Endothelial cell (in vitro differentiated cells): ENCODE results near the gene MED13L. TPM values are rescaled to one million over a fixed set of nuclear protein-coding genes. Genes with fewer than 3 reads are reported as not detected.

Experiments
- DNase-seq: peaks from one replicate; pipeline ENCODE4 v3.0.0; 2021; ENCODE audit warnings: low spot score
- H3K27ac Mint-ChIP-seq: one replicate; pipeline ENCODE4 v1.8.0; 2021; ENCODE audit warnings: mixed read lengths, inconsistent platforms; ENCODE audit not compliant: unreplicated experiment
- H3K27me3 Mint-ChIP-seq: one replicate; pipeline ENCODE4 v1.8.0; 2021; ENCODE audit warnings: mild to moderate bottlenecking, moderate library complexity, mixed read lengths, inconsistent platforms; ENCODE audit not compliant: unreplicated experiment
- H3K36me3 Mint-ChIP-seq: one replicate; pipeline ENCODE4 v1.8.0; 2021; ENCODE audit warnings: mild to moderate bottlenecking, low read depth, mixed read lengths, inconsistent platforms; ENCODE audit not compliant: unreplicated experiment
- H3K4me1 Mint-ChIP-seq: one replicate; pipeline ENCODE4 v1.8.0; 2021; ENCODE audit warnings: mild to moderate bottlenecking, mixed read lengths, inconsistent platforms; ENCODE audit not compliant: unreplicated experiment
- H3K4me3 Mint-ChIP-seq: one replicate; pipeline ENCODE4 v1.8.0; 2021; ENCODE audit warnings: mild to moderate bottlenecking, mixed read lengths, inconsistent platforms; ENCODE audit not compliant: unreplicated experiment
- H3K9me3 Mint-ChIP-seq: one replicate; pipeline ENCODE4 v1.8.0; 2021; ENCODE audit warnings: mixed read lengths, inconsistent platforms; ENCODE audit not compliant: unreplicated experiment
- CTCF ChIP-seq: fragments of 200-600 bp; sonication (generic); IDR thresholded peaks from one replicate; pipeline ENCODE4 v1.5.0; 2021; ENCODE audit warnings: antibody characterized with exemption; ENCODE audit not compliant: unreplicated experiment
- total RNA-seq: library from RNA; stranded (reverse); fragmentation: NEBNext Ultra II Directional; extraction: Animal tissue kit (Norgen Biotek cat#: 25700); gene quantifications from one replicate; pipeline ENCODE4 v1.2.1, GENCODE V29; 2021; ENCODE audit not compliant: unreplicated experiment

The MED13L gene
- total RNA-seq, 1 donor from 2014 or later: 97.0 TPM

- Mint-ChIP-seq H3K27me3 (no peaks in the 10 kb centered on the region), H3K27ac (no peak overlapping the region), H3K4me1 (no peaks in the 10 kb centered on the region), H3K4me3 (no peak overlapping the region), H3K9me3 (no peaks in the 10 kb centered on the region), H3K36me3 (no peaks in the 10 kb centered on the region)
- no peak for TF ChIP-seq CTCF
- no peak for DNase-seq
These were observed 32.6 kb upstream of the MED13L start for GRCh38 chr12:116310082-116310481.

GRCh38 chr12:116309343-116309742 is 31.9 kb upstream of the MED13L start:
- H3K27ac Mint-ChIP-seq: no peak overlapping the region
- DNase-seq: no peak
- no peaks in the 10 kb centered on the region for H3K27me3 Mint-ChIP-seq
- no peaks in the 10 kb centered on the region for H3K36me3 Mint-ChIP-seq
- no peaks in the 10 kb centered on the region for H3K4me1 Mint-ChIP-seq
- H3K4me3 Mint-ChIP-seq: no peak overlapping the region
- H3K9me3 Mint-ChIP-seq: no peaks in the 10 kb centered on the region
- no peak for TF ChIP-seq CTCF

GRCh38 chr12:116308647-116309046 is 31.2 kb upstream of the MED13L start:
- no peaks in the 10 kb centered on the region for H3K9me3 Mint-ChIP-seq
- no peak for TF ChIP-seq CTCF
- H3K27me3 Mint-ChIP-seq: no peaks in the 10 kb centered on the region
- no peaks in the 10 kb centered on the region for H3K36me3 Mint-ChIP-seq
- H3K27ac Mint-ChIP-seq: no peak overlapping the region
- H3K4me3 Mint-ChIP-seq: no peak overlapping the region
- H3K4me1 Mint-ChIP-seq: no peaks in the 10 kb centered on the region
- DNase-seq: no peak

GRCh38 chr12:116306968-116307367 is 29.5 kb upstream of the MED13L start:
- no peak for TF ChIP-seq CTCF
- no peaks in the 10 kb centered on the region for H3K9me3 Mint-ChIP-seq
- H3K4me3 Mint-ChIP-seq: no peak overlapping the region
- DNase-seq: no peak
- H3K27me3 Mint-ChIP-seq: no peaks in the 10 kb centered on the region
- no peaks in the 10 kb centered on the region for H3K4me1 Mint-ChIP-seq
- no peaks in the 10 kb centered on the region for H3K36me3 Mint-ChIP-seq
- H3K27ac Mint-ChIP-seq: no peak overlapping the region

- DNase-seq: no peak
- no peaks in the 10 kb centered on the region for H3K36me3 Mint-ChIP-seq
- no peaks in the 10 kb centered on the region for H3K4me1 Mint-ChIP-seq
- no peak for TF ChIP-seq CTCF
- no peak overlapping the region for H3K27ac Mint-ChIP-seq
- no peaks in the 10 kb centered on the region for H3K9me3 Mint-ChIP-seq
- no peaks in the 10 kb centered on the region for H3K27me3 Mint-ChIP-seq
- no peak overlapping the region for H3K4me3 Mint-ChIP-seq
These were observed 29.0 kb upstream of the MED13L start for GRCh38 chr12:116306506-116306905.
